Germinal center (tissue), 1 donor: Measurements from ENCODE around the gene TARDBP.
"Not testable (repeated sequence)": the region's sequence is repeated elsewhere in the genome, so short reads cannot be mapped to it uniquely, and the experiment has no call there.

Source experiments
- DNase-seq: peaks from one replicate; pipeline ENCODE4 v3.0.0; 2012; ENCODE audit warnings: mixed read lengths, low spot score

TARDBP gene

DNA sequence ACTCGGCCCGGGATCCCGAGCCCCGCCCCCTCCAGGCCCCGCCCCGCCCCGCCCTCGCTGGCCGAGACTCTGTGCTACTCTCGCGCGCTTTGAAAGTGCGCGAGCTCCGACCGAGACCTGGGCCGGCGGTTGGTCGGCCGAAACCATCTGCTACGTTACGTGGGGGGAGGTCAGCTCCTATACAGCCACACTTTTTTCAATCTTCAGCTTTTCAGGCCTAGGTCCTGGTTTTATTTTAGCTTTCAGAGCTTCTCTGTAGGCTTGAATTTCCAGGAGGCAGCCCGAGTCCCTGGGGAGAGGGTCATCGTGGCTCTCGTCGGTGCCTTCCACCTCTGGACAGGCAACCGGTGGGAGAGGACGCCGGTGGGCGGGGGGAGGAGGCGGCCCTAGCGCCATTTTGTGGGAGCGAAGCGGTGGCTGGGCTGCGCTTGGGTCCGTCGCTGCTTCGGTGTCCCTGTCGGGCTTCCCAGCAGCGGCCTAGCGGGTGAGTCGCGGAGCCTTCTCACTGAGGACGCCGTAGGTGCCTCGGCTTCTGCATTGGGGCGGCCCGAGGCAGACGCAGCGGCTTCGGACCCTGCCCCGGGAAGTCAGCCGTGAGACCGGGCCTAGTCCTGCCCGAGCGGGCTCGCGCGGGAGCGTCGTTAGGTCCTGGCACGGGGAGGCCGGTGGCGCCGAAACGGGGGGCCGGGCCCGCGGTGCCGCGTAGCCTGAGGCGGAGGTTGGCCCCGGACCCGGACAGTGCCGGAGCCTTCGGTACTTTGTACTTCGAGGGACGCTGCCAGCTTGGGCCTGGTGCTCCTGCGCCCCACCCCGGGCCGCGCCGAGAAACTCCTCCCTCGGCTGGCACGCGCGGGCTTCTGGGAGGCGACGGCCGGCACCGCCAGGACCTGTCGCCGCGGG lies at the start of gene TARDBP:
TSS of gene TARDBP (plus strand) at position 395 of the 900 bp plus-strand sequence. CDS start 1,074 bp downstream, outside the sequence.
- peak; percentile 97 for DNase-seq

DNA sequence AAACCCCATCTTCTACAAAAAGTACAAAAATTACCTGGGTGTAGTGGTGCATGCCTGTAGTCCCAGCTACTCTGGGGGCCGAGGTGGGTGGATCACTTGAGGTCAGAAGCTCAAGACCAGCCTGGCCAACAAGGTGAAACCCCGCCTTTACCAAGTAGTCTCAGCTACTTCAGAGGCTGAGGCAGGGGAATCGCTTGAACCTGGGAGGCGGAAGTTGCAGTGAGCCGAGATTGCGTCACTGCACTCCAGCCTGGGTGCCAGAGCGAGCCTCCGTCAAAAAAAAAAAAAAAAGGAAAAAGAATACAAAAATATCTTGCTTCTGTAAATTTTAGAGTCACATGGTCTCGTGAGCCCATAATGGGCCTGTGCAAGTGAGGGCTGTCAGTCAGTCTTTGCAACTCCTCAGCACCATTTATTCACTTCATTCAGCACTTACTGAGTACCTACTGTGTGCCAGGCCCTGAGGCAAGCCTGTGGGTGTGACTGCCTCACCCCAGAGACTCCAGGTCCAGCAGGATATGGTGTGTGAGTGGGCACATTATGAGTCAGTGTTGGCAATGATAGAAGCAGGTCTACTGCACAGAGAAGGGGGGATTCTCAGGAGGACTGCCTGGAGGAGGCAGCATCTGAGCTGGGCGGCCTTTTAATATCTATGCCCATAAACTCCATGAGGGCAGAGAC lies 46.8 kb upstream of the TARDBP start:
- no peak for DNase-seq

DNA sequence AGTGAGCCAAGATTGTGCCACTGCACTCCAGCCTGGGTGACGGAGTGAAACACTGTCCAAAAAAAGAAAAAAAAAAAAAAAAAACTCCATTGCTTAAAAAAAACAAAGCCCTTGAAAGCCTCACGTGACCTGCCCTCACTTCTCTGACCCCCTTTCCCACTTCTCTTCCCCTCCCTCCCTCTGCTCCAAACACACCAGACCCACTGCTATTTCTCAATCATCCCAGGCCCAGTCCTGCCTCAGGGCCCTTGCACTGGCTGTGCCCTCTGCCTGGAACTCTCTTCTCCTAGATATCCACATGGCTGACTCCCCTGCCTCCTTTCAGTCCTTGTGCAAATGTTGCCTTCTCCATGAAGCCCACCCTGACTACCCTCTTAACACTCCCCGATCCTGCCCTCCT lies 45.4 kb upstream of the TARDBP start:
- DNase-seq, result no peak

DNA sequence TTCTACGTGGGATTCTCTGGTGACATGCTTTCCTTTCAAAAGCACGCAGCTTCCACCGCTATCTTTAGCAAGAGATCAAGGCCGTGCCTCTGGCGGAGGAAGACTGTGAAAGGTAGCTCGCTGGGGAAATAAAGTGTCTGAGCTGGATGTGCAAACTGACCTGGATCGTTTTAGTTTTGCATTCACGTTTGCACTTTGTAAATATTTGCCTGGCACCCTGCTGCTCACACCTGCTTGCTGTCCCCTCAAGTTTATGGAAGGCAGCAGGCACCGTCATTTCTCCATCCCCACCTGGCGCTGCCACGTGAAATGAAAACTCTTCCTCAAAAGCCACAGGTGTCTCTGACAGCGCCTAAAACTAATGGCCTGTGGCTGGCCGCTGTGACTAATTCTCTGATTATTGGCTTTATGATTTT lies 44.0 kb upstream of the TARDBP start:
- DNase-seq, result no peak

DNA sequence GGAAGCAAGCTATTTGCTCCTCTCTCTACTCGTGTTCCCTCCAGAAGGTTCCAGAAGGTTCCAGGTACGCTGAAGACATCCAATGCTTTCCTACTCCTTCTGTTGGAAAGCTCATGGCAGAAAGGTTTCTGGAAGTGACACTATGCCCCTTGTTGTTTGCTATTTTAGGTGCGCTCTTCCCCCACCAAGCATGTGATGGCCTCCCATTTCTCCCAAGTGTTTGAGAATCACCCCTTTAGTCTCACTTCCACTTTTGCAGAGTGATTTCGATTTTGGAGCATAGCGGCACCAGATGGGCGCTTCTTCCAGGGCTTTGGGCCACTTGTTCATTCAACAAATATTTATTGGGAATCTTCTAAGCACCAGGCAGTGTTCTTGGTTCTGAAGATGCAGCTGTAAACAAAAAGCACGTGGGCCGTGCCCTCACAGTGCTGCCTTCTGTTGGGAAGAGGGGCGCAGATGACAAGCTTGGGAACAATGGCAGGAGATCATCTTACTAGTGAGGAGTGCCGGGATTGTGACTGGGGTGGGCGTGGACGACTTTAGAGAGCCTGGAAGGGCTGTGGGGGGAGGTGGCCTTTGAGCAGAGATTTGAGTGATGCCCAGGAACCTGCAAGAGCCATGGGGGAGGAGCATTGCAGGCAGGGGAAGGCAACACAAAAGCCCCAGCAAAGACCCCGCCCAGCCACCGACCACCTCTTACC lies 43.0 kb upstream of the TARDBP start:
- DNase-seq, result no peak

DNA sequence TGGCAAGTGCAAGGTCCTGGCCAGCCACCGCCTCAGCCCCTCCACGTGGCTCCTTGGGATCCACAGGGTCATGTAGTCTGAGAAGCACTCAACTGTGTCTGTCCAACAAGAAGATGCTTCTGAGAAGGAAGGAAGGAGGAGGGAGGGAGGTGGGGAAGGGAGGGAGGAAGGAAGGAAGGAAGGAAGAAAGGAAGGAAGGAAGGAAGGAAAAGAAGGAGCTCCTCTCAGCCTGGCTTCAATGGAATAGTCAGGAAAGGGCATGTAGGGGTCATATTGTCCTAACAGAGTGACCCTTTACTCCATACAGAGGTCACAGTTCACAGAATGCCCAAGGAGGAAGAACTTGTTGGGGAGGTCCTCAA lies 42.5 kb upstream of the TARDBP start:
- no peak for DNase-seq

DNA sequence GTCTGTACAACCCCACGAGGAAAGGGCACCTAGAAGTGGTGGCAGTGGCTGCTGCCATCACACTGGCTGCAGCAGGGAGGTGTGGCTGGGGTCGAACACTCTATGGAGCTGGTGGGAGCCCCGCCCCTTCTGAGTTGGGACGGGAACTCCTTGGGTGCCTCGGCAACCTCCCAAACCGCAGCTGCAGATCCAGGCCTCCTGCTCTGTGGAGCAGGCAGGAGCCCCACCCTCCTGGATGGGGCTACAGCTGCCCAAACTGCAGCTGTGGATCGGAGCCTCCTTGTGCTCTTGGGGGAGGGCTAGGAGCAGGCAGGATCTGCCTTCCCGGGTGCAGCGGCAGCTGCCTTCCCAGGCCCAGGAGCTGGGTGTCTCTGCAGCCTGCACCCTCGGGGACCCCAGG lies 38.9 kb upstream of the TARDBP start:
- DNase-seq, result no peak

DNA sequence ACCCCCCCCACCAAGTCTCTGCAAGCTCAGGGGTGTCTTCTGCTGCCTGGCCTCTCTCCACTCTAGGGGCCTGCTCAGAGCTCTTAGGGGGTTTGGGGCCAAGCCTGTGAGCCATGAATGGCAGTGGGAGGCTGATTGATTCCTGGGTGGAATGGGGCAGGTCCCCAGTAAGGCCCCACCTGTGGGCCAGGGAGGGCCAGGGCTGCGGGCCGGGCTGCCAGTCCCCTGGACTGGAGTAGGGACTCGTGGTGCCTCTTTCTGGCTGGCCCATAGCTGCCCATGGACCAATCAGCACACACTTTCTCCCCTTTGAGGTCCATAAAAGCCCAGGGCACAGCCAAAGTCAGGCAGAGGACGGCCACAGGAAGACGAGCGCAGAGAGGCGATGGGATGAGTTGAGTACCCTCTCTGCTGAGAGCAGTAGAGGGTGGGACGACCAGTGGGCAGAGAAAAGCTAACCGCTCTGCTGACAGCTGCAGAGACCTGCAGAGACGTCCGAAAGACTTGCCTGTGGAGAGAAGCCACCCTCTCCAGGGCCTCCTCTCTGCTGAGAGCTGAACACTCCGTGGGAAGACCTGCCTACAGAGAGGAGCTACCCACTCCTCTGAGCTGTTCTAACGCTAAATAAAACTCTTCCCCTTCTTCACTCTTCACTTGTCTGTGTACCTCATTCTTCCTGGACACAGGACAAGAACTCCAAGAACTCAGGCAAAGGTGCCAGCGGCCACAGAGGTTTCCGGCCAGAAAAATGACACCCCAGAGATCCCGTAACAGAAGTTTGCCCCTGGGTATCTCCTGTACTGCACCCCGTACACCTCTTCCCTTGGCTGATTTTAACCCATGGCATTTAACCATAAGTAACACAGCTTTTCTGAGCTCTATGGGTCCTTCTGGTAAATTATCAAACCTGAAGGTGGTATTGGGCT lies 38.2 kb upstream of the TARDBP start:
- no peak for DNase-seq

DNA sequence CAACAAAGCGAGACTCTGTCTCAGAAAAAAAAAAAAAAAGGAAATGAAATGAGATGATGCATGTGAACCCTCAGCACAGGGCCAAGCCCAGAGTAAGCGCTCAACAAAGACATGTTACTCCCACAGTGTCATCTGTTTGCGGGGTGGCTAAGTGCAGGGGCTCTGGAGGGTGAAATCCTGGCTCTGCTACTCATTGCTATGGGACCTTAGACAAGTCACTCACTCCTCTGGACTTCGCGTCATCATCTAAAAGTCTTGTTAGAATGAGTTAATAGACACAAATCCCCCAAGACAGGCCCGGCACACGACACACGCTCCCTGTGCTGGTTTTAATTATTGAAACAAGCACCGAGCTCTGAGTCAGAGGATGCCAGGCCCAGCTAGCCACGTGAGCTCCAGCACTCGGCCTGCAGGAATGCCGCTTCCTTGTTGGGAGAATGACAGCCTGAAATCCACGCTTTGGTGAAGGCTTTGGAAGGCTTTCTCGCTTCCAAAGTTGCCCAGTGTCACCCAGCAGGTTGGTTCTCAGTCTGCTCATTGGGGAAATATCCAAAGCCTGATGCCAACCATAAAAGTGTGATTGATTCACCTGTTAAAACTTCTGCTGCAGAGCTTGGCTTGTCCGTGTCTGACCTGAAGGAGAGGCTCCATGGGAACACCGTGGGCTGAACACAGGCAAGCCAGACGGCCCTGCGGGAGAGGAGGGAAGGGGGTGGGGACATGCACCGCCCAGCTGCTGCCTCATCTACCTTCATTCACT lies 36.7 kb upstream of the TARDBP start:
- DNase-seq, result no peak

DNA sequence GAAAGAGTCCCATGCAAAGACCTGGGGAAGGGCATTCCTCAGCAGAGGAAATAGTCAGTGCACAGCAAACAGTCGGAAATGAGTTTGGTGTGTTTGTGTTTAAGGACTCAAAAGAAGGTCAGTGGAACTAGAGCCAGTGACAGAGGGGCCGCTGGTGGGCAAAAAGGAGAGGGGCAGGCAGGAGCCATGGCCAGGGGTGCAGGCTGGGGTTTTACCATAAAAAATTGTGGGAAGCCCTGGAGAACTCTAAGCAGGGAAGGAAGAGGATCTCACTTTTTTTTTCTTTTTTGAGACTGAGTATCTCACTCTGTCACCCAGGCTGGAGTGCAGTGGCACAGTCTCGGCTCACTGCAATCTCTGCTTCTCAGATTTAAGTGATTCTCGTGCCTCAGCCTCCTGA lies 33.7 kb upstream of the TARDBP start:
- no peak for DNase-seq

DNA sequence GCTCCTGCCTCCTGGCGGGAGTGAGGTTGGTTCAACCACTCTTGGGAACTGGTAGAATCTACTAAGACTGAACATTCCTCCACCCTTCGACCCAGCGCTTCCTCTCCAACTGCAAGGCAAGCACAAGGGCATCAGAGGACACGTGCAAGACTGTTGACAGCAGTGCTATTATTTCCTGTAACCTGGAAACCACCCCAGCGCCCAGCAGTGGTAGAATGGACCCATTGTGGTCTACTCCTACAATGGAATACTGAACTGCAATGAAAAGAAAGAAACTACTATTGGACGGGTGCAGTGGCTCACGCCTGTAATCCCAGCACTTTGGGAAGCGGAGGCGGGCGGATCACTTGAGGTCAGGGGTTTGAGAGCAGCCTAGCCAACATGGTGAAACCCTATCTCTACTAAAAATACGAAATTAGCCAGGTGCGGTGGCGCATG lies 33.0 kb upstream of the TARDBP start:
- DNase-seq, result no peak

DNA sequence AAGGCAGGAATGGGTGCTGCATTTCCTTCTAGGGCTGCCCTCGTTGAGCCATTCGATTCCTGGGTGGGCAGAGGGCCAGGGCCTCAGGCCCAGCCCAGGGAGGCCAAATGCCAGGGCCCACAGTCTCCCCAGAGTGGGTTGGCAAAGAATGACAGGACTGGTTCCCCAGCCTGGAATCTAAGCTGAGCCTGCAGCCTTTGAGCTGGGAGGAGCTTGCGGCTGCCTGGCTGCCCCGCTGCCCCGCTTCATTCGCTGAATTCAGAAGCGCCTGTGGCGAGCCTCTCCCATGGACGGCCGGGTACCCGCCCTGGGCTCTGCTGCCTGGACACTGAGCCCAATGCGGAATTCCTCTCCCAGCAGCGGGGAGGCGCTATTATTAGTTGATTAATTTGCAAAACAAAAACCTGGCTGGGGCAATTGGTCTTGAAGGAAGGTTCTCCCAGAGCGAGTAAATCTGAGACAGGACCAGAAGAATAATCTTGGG lies 32.3 kb upstream of the TARDBP start:
- DNase-seq, result no peak

DNA sequence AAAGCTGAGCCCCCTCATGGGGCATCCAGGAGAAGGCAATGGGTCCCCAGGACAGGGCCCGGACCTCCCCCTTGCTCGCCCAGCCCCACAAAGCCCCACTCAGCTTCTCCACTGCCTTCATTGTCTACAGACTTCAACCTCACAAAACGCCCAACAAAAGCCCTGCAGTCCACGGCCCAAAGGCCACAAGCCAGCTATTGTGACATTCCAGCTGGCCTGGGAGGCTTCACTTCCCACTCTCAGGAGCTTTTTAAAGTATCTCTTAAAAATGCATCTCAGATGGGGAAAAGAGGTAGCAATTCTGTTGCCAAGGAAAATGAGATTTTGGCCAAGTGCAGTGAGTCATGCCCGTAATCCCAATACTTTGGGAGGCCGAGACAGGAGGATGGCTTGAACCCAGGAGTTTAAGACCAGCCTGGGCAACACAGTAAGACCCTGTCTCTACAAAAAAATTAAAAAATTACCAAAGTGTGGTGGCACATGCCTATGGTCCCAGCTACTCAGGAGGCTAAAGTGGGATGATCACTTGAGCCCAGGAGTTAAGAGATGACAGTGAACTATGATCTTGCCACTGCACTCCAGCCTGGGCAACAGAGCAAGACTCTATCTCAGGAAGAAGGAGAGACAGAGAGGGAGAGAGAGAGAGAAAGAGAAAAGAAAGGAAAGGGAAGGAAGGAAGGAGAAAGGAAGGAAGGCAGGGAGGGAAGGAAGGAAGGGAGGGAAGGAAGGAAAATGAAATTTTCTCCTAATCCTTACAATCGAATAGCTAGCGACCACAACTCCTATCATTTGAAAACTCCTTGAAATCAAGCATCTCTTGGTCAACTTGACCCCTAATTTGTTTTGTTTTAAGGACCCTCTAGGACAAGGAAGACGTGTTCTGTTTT lies 31.4 kb upstream of the TARDBP start:
- DNase-seq, result no peak

DNA sequence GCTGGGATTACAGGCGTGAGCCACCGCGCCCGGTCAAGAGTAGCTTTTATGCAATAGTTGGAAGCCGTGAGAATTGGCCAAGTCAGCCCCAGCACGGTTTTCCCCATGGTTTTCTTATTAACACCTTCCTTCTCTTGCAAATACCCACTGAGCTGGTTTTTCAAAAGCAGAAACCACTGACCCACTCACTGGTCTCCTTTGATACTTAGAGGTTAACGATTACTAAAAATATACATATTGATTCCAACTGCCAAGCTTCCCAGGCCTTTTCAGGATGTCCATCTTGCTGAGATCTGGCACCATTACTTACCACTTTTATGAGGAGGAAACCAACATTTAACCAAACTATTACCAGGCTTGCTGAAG lies 25.9 kb upstream of the TARDBP start:
- DNase-seq, result no peak

DNA sequence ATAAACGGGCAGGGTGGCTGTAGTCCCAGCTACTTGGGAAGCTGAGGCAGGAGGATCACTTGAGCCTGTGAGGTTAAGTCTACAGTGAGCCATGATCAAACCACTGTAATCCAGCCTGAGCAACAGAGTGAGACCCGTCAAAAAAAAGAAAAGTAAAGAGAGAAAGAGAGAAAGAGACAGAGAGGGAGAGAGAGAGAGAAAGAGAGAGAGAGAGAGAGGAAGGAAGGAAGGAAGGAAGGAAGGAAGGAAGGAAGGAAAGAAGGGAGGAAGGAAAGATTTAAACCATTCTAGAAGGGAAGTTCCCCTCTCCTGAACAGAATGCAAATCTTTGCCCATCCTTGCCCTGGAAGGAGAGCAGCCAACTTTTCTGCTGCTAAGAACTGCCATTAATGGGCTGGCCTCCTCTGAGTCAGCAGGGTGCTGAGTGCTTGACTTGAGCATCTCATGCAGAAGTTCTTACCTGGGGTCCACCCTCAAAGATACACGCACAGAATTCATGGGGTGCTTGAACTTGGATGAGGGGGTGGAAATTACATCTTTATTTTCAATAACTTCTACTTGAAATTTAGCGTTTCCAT lies 24.5 kb upstream of the TARDBP start:
- DNase-seq, result no peak

DNA sequence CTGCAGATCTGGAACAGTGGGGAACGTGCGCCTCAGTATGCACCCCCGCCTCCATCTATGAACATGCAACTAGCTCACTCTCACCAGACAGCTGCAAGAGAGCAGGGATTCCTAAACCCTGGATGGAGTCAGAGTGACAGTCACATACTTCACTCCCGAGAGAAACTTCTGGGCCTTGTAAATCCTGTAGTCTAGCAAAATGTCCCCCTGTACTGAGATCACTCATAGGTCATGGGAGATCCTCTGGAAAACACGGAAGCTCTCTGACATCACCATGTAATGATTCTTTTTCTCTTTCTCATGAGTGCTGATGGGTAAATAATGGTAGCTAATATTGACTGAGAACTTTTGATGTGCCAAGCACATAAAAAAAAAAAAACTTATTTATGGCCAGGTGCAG lies 23.4 kb upstream of the TARDBP start:
- no peak for DNase-seq

DNA sequence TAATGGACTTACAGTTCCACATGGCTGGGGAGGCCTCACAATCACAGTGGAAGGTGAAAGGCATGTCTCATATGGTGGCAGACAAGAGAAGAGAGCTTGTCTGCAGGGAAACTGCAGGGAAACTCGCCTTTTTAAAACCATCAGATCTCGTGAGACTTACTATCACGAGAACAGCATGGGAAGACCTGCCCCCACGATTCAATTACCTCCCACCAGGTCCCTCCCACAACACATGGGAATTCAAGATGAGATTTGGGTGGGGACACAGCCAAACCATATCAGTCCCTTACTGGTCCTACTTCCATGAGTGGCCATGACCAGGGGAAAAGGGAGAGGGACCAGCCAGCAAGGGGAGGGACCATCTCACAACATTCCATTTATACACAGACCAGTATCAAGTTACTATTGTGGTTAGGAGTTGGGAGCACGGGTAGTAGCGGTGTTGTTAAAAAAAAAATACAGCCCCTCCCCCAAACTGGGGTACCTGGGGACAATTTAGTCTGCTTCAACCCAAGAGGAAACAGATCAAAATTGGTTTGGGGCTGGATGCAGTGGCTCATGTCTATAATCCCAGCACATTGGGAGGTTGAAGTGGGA lies 22.4 kb upstream of the TARDBP start:
- not testable (repeated sequence) for DNase-seq

DNA sequence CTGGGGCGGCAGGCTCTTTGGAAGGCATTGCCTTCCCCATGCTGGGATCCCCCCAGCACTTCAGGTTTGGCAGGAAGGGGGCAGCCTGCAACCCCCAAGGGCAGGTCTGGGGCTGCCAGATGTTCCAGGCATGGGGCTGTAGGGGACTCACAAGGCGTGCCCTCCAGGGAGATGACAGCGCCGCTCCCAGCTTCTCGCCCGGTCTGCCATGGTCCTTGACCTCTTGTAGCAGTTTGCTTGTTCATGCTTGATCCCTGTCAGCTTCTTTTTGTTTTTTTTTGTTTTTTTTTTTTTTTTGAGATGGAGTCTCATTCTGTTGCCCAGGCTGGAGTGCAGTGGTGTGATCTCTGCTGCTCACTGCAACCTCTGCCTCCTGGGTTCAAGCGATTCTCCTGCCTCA lies 21.6 kb upstream of the TARDBP start:
- DNase-seq, result no peak

DNA sequence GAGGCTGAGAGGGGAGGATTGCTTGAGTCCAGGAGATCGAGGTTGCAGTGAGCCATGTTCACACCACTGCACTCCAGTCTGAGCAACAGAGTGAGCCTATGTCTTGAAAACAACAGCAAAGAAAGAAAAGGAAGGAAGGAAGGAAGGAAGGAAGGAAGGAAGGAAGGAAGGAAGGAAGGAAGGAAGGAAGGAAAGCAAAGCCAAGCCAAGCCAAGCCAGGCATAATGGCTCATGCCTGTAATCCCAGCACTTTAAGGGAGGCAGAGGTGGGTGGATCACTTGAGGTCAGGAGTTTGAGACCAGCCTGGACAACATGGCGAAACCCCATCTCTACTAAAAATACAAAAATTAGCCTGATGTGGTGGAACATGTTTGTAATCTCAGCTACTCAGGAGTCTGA lies 20.4 kb upstream of the TARDBP start:
- DNase-seq, result not testable (repeated sequence)
